ENCODE results near the gene SSUH2.
"Not testable (repeated sequence)": the region's sequence is repeated elsewhere in the genome, so short reads cannot be mapped to it uniquely, and the experiment has no call there.

SSUH2 gene

DNA sequence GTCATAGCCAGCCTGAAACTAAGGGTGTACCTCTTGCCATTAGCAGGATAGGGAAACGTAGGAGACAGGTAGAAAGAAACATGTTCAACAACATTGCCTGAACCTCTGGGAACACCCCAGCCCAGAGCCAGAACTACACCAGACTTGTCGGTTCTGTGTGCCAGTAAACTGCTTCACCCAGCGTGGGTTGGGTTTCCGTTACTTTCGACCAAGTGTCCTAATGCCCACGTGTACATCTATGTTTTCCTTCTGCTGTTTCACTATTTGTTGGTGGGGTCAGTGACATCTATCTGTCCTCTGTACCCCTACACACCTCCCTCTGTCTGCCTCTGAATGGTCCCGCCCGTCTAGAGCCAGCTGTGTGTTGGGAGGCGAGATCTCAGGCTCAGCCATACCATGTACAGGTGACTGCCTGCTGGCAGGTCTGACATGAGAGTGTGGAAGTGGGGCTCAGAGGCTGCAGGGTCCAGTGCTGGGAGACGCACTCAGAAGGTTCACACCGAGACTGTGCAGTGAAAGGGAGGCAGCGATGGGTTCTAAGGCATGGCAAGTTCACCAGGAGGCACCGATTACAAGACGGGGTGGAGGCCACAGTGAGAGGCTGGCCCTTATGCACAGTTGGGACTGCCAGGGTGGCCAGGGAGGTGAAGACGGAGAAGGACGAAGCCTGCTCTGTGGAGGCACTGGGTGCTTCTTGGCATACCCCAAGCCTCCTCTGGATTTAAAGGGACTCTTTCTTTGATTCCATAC is 36.4 kb downstream of the SSUH2 start:
- DNase-seq = no peak

DNA sequence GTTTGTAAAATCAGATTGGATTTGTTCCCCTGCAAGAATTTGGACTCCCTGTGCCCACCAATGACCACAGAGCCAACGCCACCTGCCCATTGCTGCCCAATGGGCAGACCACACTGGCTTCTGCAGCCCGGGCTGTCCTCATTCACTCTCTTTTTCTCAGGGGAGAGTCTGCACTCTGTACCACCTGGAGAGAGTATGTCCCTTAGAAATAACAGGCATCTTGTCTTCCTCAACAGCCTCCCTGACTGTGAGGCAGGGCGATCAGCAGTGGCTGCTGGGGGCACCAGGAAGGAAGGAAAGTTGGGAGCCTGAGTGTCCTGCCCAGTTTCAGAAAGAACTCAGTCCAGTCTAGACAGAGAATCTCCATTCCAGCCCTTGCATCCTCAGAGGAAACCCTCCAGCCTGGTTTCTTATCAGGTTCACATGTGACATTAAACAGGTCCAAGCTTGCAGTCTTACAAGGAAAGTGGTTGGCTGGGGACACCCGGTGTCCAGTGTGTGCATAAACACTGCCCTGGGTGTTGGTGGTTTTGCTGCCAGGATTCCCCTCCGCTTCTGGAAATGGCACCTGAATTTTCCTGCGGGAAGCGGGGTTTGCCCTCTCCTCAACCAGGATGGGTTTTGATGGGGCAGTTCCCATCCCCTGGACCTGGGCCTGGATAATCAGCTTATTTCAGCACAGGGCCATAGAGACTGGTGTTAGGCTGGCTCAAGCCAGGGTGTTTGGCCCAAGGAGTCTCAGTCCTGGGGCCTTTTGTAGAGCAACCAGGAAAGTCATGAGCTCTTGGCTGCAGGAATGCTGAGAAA is 37.2 kb downstream of the SSUH2 start:
- peak; percentile 70 for DNase-seq

DNA sequence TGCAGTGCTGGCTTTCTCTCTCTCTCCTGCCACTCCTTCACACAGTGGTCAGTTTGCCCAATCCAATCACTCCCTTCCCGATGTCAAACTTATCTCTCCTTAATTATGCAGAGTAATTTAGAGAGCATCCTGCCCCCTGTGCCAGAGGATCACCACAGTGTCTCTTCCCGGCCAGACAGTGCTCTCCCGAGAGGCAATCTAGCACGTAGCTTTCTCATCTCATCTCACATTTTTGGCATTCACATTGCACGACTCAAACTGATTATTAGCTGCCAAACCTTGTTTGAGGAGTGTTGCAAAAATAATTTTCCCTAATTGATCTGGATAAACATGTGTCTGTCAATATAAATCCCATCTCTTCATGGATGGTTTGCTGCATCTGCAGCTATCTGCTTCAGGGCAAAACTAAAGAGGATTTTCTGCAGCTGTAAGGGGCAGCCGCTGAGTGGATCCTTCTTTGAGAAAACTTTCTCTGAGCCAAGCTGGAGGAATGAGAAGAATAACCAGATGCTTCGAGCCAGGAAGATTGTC is 37.8 kb downstream of the SSUH2 start:
- peak; percentile 53 for DNase-seq

DNA sequence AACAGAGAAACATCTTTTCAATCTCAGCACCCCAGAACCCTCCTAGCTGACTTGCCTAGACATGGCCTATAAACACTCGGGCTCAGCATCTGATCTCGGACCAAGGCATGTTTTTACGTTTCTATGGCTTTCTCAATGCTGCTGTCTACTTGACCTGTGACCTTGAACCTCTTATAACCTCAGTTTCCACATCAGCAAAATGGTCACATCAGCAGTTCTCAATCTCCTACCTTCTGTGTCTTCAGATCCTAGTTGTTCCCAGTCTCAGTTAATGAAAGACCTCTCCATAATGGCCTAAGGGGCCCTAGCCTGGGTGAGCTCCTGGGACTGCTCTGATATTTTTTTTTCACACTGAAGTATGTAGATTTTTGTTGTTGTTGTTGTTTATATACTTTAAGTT is 39.6 kb downstream of the SSUH2 start:
- DNase-seq = no peak

DNA sequence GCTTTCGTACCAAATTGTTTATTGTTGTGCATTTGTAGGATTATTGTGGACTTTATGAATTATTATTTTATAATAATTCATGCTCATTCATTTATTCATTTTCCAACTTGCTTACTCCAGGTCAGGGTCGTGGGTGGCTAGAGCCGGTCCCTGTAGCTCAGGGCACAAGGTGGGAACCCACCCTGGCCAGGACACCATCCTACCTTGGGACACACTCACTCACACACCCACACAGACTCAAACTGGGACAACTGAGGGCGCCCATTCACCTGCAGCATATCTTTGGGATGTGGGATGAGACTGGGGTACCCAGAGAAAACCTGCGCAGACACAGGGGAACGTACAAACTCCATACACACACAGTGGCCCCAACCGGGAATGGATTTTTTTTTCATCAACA is 40.6 kb downstream of the SSUH2 start:
- no peak for DNase-seq

DNA sequence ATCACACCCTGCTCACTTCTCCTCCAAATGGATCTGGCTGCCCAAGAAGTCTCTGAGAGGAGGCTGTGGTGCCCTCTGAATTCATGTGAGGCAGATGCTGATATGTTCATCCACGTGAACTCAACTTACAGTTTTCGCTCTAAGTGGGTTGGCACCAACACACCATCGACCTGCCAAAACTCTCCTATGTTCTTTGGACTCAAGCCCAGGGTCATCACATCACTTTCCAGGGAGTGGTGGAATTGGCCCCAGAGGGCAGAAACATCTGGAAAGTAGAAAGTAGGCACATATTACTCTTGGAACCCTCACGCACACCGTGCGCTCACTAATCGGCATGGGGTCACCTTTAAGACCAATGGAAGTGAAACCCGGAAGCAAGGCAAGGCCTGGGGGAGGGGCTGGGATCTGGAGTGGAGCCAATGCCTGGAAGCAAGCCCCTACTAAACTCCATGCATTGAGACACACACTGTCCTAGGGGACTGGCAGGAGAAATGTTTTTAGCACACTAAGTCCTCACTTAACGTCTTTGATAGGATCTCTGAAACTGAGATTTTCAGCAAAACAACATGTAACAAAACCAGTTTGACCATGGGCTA is 41.4 kb downstream of the SSUH2 start:
- DNase-seq = no peak

DNA sequence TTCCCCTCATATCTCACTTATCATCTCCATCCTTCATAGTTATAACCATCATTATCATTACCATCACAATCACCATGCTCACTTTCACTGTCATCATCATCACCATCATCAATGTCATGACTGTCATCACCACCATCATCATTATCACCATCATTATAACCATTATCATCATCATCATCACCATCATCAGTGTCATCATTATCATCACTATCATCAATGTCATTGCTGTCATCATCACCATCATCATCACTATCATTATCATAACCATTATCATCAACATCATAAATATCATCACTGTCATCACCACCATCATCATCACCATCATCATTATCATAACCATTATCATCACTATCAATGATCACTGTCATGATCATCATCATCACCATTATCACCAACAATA is 44.1 kb downstream of the SSUH2 start:
- DNase-seq = no peak

DNA sequence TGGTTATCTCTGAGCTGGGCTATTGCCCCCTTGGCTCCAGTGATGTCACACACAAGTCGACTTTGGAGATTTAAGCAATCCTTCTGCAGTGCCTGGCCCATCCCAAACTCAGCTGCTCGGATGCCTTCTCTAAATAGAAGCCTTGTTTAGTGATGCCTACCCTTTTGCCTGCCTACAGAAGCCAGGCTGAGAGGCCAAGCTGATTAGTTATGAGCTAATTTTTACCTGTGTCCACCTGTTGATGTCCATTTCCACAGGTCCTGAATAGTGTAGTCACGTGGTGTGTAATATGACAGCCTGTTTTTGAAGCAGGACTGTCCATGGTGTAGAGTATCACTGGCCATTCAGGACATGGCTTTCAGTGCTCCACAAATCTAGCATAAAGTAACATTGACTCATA is 45.5 kb downstream of the SSUH2 start:
- no peak for DNase-seq

DNA sequence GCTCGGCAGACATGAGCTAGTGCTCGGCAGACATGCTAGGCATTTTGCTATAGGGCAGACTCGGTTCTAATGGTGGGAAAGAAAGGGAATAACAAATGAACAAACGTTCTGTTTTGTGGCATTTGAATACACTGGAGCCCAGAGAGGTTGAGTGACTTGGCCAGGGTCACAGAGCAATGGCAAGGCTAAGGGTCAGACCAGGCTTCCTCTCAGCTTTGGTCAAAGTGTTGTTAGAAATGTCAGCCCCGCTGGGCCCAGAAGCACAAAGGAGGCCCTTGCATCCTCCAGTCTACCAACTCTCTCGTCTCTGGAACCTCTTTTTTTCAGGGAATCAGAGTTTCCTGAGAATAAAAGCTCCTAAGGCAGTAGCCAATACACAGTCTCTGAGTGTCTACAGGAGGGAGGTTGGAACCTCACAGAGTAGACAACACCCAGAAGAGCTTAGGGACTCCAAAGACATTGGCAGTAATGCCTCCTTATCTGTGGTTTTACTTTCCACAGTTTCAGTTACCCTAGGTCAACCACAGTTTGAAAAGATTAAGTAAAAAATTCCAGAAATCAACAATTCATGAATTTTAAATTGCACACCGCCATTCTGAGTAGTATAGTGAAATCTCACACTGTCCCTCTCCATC is 47.3 kb downstream of the SSUH2 start:
- no peak for DNase-seq

DNA sequence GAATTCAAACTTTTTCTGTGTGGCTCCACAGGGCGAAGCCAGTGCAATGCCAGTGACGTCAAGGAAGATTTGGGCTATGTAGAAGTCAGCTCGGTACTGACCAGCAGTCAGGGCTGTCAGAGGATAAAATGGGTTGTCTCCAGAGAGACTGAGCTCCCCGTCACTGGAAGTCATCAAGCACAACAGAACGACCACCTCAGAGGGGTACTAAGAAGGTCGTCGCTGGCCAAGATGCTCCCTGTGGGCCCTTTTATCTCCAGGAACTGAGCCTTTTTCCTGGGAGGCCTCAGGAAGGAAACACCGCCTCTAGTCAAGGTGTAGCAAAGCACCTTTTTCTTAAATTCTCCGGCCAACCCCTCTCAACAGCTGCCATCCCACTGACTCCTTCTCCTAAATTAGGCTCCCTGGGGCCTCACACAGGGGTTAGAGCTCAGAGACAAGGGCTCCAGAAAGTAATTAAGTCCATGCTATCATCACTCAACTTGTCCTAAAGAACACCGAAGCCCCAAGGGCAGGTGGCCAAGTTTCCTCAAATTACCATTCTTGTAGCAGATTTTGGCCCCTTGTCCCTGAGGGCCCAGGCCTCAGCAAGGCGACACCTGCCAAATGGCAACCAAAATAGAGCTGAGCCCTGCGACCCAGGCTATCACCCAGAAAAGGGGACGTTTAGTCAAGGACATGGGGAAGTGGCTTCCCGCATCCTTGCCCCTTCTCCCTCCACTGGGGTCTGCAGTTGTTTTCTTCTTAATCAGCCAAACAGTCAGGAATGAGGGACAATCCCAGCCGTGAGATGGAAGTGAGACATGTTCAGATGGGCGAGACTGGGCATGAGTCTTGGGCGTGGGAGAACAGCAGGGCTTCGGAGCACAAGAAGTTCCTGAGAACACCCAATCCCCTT is 48.0 kb downstream of the SSUH2 start:
- no peak for DNase-seq

DNA sequence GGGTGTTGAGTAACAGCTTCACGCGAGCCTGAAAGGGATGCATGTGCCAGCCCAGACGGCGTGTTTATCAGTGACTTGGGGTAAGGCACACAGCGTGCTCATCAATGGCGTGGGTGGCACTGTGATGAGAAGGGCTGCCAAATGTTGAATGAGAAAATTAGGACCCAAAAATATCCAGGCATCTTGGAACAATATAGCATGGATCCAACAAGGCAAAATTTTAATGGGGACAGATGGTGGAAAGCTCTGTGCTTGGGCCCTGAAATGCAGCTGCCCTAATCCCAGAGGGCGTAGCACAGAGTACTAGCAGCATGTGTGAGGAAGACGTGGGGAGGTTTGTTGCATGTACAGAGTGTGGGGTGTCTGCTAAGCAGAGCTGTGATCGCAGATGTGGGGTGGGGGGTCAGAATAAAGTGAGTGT is 48.9 kb downstream of the SSUH2 start:
- DNase-seq = no peak

DNA sequence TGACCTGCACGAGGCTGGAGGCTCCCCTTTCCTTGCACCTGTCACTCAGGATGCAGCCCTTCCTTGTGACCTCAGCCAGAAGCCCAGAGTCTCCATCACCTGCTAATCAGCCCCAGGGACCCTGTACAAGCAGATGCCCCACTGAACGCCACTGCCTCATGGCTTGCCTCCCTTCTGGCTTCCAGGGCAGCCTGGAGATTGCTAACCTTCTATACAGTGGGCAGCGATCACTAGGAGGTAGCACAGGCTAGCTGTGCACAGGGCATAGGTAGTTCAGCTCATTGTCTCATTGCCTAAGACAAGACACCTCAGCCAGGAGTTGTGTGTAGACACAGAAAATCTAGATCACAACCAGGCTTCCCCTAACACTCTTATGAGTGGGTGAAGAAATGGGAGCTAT is 49.3 kb downstream of the SSUH2 start:
- DNase-seq = no peak

DNA sequence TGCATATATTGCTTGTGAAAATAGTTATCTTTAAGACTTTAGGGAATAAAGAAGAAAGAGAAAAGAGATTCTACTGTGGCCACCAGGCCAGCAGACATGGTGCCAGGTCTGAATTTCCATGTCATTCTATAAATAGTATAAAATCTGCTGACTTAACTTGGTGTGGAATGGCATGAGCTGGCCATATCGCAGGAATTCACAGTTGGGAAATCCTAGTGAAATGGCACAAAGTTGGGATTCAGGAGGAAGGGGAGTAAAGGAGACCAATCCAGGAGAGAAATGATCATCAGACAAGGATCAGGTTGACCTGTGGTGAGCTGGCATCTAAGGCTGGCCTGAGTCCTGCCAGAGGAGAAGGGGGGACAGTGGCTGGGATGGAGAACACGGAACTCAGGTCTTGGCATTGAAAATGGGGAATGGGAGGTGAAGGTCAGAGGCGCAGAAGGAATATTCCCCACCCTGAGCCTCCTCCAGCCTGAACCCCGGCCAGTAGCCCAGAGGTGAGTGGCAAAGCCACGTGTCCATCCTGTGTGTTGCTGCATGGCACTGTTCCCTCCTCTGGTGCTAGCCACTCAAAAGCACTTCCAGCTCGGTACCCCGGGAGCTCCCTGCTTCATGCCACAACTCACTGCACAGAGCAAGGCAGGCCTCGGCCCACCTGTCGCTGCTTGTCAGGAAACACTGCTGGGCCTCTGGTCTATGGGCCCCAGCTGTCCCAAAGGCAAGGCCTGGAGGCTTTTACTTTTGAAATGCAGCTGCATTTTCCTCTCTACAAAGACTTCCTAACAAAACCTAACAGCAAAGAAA is 51.4 kb downstream of the SSUH2 start:
- DNase-seq = no peak

DNA sequence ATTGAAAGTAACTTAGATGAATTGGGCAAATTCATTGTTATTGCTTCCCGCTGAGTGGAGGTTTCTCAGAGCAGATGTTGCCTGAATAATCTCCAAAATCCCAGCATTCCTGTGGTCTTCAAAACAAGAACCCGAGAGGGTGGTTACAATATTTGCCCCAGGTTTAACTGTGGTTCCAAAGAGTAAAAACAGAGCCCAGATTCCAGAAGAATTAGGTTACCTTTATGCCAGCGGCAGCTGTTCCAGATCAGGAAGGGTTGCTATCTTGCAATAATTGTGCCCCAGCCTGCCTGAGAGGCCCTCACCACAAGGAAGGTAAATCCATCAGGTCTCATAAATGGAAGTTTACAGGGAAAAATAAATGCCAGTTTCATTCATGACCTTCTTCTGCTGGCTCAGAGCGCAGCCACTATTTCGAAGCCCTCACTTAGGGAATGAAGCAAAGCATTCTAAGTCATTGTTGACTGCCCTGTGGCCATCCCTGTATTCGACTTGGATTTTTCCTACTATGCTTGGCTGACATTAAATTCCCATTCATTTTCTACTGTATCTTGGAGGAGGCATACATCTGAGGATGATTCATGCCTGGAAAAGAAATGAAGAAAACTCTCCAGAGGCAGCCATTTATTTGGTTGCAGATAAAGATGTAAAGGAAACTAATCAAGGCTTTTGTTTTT is 54.6 kb downstream of the SSUH2 start:
- no peak for DNase-seq

DNA sequence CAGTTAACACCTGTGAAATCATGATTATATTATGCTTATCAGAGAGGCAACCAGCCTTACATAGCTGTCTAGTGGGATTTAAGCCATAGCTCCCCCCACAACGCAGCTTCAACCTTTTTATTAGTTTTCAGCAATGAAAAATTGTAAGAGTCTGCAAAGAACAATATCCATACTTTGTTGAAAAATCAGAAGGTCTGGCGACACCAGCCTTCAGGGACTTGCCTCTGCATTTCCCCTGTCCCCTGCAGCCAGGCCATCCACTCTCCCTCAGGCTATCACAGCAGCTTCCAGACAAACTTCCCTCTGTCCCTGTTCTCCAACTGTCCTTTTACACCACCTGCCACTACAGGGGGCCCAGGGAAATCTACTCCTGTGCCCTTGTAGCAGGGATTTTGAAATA is 59.9 kb downstream of the SSUH2 start:
- no peak for DNase-seq

DNA sequence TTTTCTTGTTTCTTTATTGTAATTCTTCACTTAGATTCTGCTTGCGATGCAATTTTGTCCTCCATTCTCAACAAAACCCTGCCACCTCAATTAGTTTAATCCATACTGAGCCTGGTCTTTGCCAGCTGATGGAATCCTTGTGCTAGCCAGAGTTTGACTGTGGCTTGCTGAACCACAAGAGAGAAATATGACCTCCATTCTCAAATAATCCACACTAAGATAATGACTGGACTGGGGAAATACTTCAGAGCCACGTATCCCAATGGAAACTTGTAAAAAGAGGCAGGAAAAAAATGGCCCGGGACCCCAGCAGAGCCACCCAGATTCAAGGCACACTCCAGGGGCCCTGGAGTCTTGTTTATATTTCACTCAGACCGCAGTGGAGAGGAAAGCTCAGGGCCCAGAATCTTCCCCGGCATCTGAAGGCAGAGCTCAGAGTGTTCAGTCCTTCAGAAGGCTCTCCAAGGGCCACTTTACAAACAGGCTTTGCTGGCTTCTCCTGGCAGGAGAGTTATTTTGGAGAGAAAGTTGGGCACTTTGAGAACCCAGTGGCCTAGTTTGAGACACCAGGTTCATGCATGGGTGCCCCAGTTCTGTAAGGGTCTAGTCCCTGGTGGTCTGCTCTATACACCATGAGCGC is 62.7 kb downstream of the SSUH2 start:
- DNase-seq = no peak

DNA sequence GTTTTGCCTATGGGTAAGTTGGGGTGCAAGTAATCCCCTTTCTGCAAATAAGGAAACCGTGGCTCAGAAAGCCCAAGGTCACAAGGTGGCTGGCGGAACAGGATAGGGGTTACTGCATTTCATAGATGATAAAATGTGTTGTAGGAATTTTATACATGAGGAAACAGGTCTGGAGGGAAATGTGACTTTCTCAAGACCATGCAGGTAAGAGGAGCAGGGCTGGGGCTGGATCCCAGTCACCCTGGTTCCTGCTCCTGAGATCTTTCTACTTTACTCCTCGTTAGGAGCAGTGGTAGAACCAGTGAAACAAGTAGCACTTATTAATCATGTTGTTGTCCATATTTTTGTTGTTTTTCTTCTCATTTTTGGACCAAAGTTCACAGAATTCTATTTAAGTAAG is 63.2 kb downstream of the SSUH2 start:
- DNase-seq = no peak

DNA sequence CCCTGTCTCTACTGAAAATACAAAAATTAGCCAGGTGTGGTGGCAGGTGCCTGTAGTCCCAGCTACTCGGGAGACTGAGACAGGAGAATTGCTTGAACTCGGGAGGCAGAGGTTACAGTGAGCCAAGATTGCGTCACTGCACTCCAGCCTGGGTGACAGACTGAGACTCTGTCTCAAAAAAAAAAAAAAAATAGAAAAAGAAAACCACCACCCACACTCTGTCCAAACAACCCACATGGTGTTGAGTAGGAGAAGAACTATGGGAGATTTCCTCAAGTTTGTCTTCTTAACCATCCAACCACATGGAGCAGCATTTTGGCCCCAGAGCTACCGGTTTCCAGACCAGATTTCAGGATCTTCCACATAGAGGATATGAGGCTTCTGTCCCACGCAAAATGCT is 64.2 kb downstream of the SSUH2 start:
- DNase-seq = not testable (repeated sequence)

DNA sequence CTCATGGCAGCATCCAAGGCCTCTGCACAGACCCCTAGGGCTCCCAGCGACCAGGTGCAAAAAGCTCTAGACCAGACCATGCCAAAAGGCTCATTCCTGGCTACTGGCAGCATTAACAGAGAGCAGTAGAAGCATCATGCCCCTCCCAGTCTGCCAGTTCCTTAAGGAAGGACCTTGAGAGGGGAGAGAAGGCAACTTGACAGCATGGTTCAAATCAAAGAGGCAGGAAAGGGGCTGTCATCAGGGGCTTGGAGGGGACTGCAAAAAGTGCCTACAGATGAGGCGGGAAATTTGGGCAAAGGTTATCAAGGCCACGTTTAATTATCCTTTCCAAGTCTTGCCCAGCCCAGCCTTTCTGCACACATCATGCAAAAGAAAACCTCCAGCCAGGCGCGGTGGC is 64.7 kb downstream of the SSUH2 start:
- no peak for DNase-seq

DNA sequence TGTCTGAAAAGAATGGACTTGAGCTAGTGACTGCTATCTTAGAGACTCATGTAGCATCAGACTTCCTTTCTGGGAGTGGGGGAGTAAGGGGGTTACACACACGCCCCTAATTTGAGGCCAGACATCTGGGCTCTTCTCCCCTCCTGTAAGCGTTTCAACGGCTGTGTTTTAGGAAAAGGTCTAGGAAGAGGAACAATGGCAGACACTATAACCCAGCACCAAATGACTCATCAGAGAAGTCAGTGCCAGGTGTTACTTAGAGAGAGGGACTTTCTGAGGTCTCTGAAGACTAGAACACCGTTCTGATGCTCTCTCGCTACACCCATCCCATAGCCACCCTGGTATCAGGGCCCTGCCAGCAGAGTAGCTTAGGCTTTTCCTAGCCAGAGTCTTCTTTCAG is 65.5 kb downstream of the SSUH2 start:
- no peak for DNase-seq

Measured in retina (tissue), 1 donor.